Activated T-helper 2 cell treated with anti-CD3 and anti-CD28 coated beads, Interferon-gamma antibody, Interleukin-2, Interleukin-4, amounts not matched to agents 10 μg/mL and 5 μg/mL and 100 μg/mL, durations not matched to agents 14 hours and 24 hours and 36 hours (primary cell): ENCODE results near the gene CDH4. TPM values are rescaled to one million over a fixed set of nuclear protein-coding genes. Genes with fewer than 3 reads are reported as not detected.
"Not testable (repeated sequence)": the region's sequence is repeated elsewhere in the genome, so short reads cannot be mapped to it uniquely, and the experiment has no call there.

Experiments used
- DNase-seq: peaks from one replicate; pipeline ENCODE4 v3.0.0; 2021; ENCODE audit warnings: low spot score
- H3K27ac Mint-ChIP-seq: one replicate; pipeline ENCODE4 v1.8.0; 2021; ENCODE audit warnings: mixed read lengths
- H3K27me3 Mint-ChIP-seq: one replicate; pipeline ENCODE4 v1.8.0; 2021; ENCODE audit warnings: low read depth, mixed read lengths
- H3K36me3 Mint-ChIP-seq: one replicate; pipeline ENCODE4 v1.8.0; 2021; ENCODE audit warnings: low read depth, mixed read lengths
- H3K4me1 Mint-ChIP-seq: one replicate; pipeline ENCODE4 v1.8.0; 2021; ENCODE audit warnings: low read depth, mixed read lengths
- H3K4me3 Mint-ChIP-seq: one replicate; pipeline ENCODE4 v1.8.0; 2021; ENCODE audit warnings: low read depth, mild to moderate bottlenecking, moderate library complexity, mixed read lengths
- H3K9me3 Mint-ChIP-seq: one replicate; pipeline ENCODE4 v1.8.0; 2021; ENCODE audit warnings: mixed read lengths
- intact Hi-C: fragments of 100-400 bp; cut with micrococcal nuclease; formaldehyde crosslinking; loops from one replicate; pipeline ENCODE4 v1.15.1; 2023
- total RNA-seq: library from RNA; stranded (reverse); gene quantifications from 2 replicates; pipeline ENCODE4 v1.2.3, GENCODE V29; 2022

The CDH4 gene
- total RNA-seq, 1 donor from 2014 or later, result not detected

- no peak overlapping the region for H3K4me3 Mint-ChIP-seq
Observed at GRCh38 chr20:61445741-61446140, 193.7 kb downstream of the CDH4 start.

GRCh38 chr20:61447952-61448351 is 195.9 kb downstream of the CDH4 start:
- intact Hi-C loops, result no loop called here
- no peaks in the 10 kb centered on the region for H3K36me3 Mint-ChIP-seq
- no peak overlapping the region for H3K4me3 Mint-ChIP-seq
- DNase-seq, result no peak
- no peak overlapping the region for H3K27ac Mint-ChIP-seq
- H3K9me3 Mint-ChIP-seq, result no peaks in the 10 kb centered on the region
- no peaks in the 10 kb centered on the region for H3K27me3 Mint-ChIP-seq
- no peaks in the 10 kb centered on the region for H3K4me1 Mint-ChIP-seq

More at GRCh38 chr20:61445741-61446140, 193.7 kb downstream of the CDH4 start:
- H3K36me3 Mint-ChIP-seq, result no peaks in the 10 kb centered on the region
- DNase-seq, result no peak
- no peaks in the 10 kb centered on the region for H3K4me1 Mint-ChIP-seq
- H3K9me3 Mint-ChIP-seq, result no peaks in the 10 kb centered on the region
- no peak overlapping the region for H3K27ac Mint-ChIP-seq
- no peaks in the 10 kb centered on the region for H3K27me3 Mint-ChIP-seq
- intact Hi-C loops, result no loop called here

GRCh38 chr20:61448386-61448785 is 196.3 kb downstream of the CDH4 start:
- Mint-ChIP-seq H3K27ac (no peak overlapping the region), H3K27me3 (no peaks in the 10 kb centered on the region), H3K4me1 (no peaks in the 10 kb centered on the region), H3K4me3 (no peak overlapping the region), H3K36me3 (no peaks in the 10 kb centered on the region), H3K9me3 (no peaks in the 10 kb centered on the region)
- DNase-seq, result no peak
- intact Hi-C loops, result no loop called here

- intact Hi-C loops, result no loop called here
- no peak for DNase-seq
- H3K4me3 Mint-ChIP-seq, result no peak overlapping the region
- H3K36me3 Mint-ChIP-seq, result no peaks in the 10 kb centered on the region
- no peaks in the 10 kb centered on the region for H3K9me3 Mint-ChIP-seq
- H3K27ac Mint-ChIP-seq, result no peak overlapping the region
- no peaks in the 10 kb centered on the region for H3K27me3 Mint-ChIP-seq
- no peaks in the 10 kb centered on the region for H3K4me1 Mint-ChIP-seq
Observed at GRCh38 chr20:61449057-61449609, 197.1 kb downstream of the CDH4 start.

- no peaks in the 10 kb centered on the region for H3K9me3 Mint-ChIP-seq
- no peak overlapping the region for H3K27ac Mint-ChIP-seq
- intact Hi-C loops, result no loop called here
- no peaks in the 10 kb centered on the region for H3K27me3 Mint-ChIP-seq
- H3K4me3 Mint-ChIP-seq, result no peak overlapping the region
- DNase-seq, result no peak
- H3K36me3 Mint-ChIP-seq, result no peaks in the 10 kb centered on the region
- H3K4me1 Mint-ChIP-seq, result no peaks in the 10 kb centered on the region
Observed at GRCh38 chr20:61449916-61450315, 197.9 kb downstream of the CDH4 start.

- peaks cover under 1% of the 10 kb centered on the region for H3K9me3 Mint-ChIP-seq
- DNase-seq, result no peak
- no peaks in the 10 kb centered on the region for H3K4me1 Mint-ChIP-seq
- no peak overlapping the region for H3K4me3 Mint-ChIP-seq
- intact Hi-C loops, result no loop called here
- H3K27me3 Mint-ChIP-seq, result no peaks in the 10 kb centered on the region
- no peaks in the 10 kb centered on the region for H3K36me3 Mint-ChIP-seq
- H3K27ac Mint-ChIP-seq, result no peak overlapping the region
Observed at GRCh38 chr20:61450549-61450948, 198.5 kb downstream of the CDH4 start.

GRCh38 chr20:61451009-61451408 is 198.9 kb downstream of the CDH4 start:
- H3K4me3 Mint-ChIP-seq, result no peak overlapping the region
- no peaks in the 10 kb centered on the region for H3K36me3 Mint-ChIP-seq
- intact Hi-C loops, result no loop called here
- H3K9me3 Mint-ChIP-seq, result peaks cover 5% of the 10 kb centered on the region
- H3K27me3 Mint-ChIP-seq, result no peaks in the 10 kb centered on the region
- DNase-seq, result no peak
- H3K4me1 Mint-ChIP-seq, result no peaks in the 10 kb centered on the region
- H3K27ac Mint-ChIP-seq, result no peak overlapping the region

- Mint-ChIP-seq H3K27ac (no peak overlapping the region), H3K9me3 (peaks cover 5% of the 10 kb centered on the region), H3K36me3 (no peaks in the 10 kb centered on the region), H3K27me3 (no peaks in the 10 kb centered on the region), H3K4me1 (no peaks in the 10 kb centered on the region), H3K4me3 (no peak overlapping the region)
- intact Hi-C loops, result no loop called here
- DNase-seq, result no peak
Observed at GRCh38 chr20:61451953-61452352, 199.9 kb downstream of the CDH4 start.

- DNase-seq, result no peak
- Mint-ChIP-seq H3K27me3 (no peaks in the 10 kb centered on the region), H3K4me1 (no peaks in the 10 kb centered on the region), H3K27ac (no peak overlapping the region), H3K36me3 (no peaks in the 10 kb centered on the region), H3K4me3 (no peak overlapping the region), H3K9me3 (peaks cover 5% of the 10 kb centered on the region)
- intact Hi-C loops, result no loop called here
Observed at GRCh38 chr20:61453219-61453618, 201.2 kb downstream of the CDH4 start.

- H3K9me3 Mint-ChIP-seq, DNase-seq, H3K4me3 Mint-ChIP-seq, H3K36me3 Mint-ChIP-seq, H3K27ac Mint-ChIP-seq, intact Hi-C loops, H3K27me3 Mint-ChIP-seq, H3K4me1 Mint-ChIP-seq: not testable (repeated sequence)
Observed at GRCh38 chr20:61453623-61454022, 201.6 kb downstream of the CDH4 start.

- Mint-ChIP-seq H3K27ac (no peak overlapping the region), H3K4me1 (no peaks in the 10 kb centered on the region)
- intact Hi-C loops, result no loop called here
Observed at GRCh38 chr20:61454053-61454452, 202.0 kb downstream of the CDH4 start.

GRCh38 chr20:61455508-61456215 is 203.6 kb downstream of the CDH4 start:
- Mint-ChIP-seq H3K27me3 (no peaks in the 10 kb centered on the region), H3K36me3 (no peaks in the 10 kb centered on the region), H3K9me3 (peaks cover 5% of the 10 kb centered on the region), H3K4me3 (no peak overlapping the region), H3K4me1 (no peaks in the 10 kb centered on the region), H3K27ac (no peak overlapping the region)
- no peak for DNase-seq
- intact Hi-C loops, result no loop called here

More at GRCh38 chr20:61454053-61454452, 202.0 kb downstream of the CDH4 start:
- Mint-ChIP-seq H3K27me3 (no peaks in the 10 kb centered on the region), H3K9me3 (peaks cover 5% of the 10 kb centered on the region), H3K4me3 (no peak overlapping the region), H3K36me3 (no peaks in the 10 kb centered on the region)
- no peak for DNase-seq

GRCh38 chr20:61457725-61458124 is 205.7 kb downstream of the CDH4 start:
- Mint-ChIP-seq H3K27me3 (no peaks in the 10 kb centered on the region), H3K27ac (no peak overlapping the region), H3K36me3 (no peaks in the 10 kb centered on the region), H3K9me3 (peaks cover 5% of the 10 kb centered on the region), H3K4me1 (no peaks in the 10 kb centered on the region), H3K4me3 (no peak overlapping the region)
- DNase-seq, result no peak
- intact Hi-C loops, result no loop called here
